Measurements from ENCODE around the gene BANP. TPM values are rescaled to one million over a fixed set of nuclear protein-coding genes. Genes with fewer than 3 reads are reported as not detected.
"Not testable (repeated sequence)": the region's sequence is repeated elsewhere in the genome, so short reads cannot be mapped to it uniquely, and the experiment has no call there.

BANP gene
- total RNA-seq, 1 donor from 2014 or later, result 19.7 TPM

DNA sequence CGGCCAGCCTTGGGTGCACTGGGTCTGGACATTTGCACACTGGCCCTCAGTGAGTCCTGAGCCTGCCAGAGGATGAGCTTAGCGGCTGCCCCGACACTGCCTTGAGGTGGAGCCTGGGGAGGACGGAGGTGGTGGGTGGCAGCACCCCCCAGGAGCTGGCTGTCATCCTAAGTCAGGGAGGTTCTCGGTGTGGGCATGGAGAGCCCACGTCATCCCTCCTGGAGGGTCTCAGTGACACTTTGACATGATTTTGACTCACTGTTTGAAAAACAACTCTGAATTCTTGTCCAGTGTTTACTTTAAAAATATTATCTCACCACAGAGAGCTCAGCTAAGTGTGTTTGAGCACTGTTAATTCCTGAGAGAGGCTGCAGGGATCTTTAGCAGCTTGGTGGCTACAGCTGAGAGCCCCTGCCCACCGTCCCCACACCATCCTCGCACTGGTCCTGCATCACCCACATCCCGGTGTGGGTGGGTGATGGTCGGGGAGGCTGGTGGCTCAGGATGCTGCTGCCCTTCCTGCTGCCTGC is 63.1 kb downstream of the BANP start:
- no peak for DNase-seq (ENCODE audit: low read depth)

DNA sequence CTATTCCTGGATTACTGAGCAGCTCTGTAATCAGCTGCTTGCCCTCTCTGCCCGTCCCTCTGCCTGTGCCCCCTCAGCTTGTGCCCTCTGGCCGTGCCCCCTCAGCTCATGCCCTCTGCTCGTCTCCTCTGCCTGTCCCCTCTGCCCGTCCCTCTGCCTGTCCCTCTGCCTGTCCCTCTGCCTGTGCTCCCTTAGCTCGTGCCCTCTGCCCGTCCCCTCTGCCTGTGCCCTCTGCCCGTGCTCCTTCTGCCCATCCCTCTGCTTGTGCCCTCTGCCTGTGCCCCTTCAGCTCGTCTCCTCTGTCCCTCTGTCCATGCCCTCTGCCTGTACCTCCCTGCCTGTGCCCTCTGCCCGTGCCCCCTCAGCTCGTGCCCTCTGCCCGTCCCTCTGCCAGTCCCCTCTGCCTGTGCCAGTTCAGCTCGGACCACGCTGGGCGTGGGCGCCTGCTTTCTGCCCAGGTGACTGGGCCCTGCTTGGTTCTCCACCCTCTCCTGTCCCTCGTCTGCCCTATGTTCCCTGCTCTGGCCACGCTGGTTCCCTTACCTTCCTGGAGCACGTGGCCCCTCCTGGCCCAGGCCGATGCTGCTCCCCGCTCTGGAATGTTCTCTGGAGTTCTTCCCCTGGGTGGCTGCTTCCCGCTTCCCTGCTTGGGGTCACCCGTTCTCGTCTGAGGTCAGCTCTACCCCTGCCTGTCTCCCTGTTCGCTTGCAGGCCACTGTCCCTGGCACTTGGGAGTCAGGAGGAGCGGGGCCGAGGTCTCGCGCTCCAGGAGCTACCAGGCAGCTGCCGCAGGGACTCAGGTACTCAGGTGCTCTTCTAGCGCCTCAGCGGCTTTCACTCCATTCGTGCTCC is 63.9 kb downstream of the BANP start:
- DNase-seq (ENCODE audit: low read depth), result no peak

DNA sequence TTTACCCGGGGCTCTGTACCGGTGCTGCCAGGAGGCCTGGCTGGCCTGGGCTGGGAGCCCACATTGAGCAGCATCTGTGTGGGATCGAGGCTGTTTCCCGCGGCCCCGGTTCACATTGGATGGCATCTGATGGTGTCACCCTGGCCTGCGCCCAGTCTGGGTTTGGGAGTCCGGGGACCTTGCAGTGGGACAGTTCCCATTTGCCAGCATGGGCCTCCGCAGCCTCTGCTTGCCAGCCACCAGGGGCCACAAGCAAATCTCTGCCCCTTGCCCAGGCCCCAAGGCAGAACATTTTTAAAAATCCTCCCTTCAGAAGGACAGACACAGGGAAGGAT is 64.5 kb downstream of the BANP start:
- no peak for DNase-seq (ENCODE audit: low read depth)

DNA sequence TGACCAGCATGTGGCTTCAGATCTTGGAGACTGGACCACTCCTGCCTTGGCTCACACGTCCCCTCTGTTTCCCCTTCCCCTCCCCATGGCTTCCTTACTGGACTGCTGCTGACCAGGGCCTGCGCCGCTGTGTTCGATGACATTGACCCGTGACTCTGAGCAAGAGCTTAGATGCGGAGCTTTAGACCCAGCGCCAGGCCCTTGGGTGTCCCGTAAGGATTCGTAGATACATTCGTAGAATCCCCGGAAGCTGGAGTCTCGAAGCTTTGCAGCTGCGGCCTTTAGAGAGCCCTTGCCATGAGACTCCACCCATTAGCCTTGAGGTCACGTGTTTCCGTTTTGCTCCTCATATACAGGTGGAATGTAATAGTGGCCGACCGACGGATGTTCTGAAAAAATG is 65.2 kb downstream of the BANP start:
- DNase-seq (ENCODE audit: low read depth), result not testable (repeated sequence)

DNA sequence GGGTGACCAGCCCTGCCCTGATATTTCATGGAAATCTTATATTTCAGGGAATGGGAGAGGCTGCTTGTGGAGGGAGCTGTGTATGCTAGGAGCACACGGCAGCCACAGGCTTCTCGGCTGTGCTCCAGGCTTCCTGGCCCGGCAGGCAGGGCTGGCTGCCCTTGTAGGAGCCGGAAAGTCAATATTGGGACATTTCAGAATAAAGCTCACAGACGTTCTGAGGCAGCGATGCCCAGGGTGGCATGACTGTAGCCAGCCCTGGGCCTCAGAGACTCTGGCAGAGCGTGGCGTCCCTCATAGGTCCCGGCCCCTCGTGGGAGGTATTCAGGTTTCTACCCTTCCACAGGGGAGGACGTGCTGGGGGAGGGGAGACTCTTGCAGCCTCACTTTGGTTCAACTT is 65.7 kb downstream of the BANP start:
- DNase-seq (ENCODE audit: low read depth), result no peak

DNA sequence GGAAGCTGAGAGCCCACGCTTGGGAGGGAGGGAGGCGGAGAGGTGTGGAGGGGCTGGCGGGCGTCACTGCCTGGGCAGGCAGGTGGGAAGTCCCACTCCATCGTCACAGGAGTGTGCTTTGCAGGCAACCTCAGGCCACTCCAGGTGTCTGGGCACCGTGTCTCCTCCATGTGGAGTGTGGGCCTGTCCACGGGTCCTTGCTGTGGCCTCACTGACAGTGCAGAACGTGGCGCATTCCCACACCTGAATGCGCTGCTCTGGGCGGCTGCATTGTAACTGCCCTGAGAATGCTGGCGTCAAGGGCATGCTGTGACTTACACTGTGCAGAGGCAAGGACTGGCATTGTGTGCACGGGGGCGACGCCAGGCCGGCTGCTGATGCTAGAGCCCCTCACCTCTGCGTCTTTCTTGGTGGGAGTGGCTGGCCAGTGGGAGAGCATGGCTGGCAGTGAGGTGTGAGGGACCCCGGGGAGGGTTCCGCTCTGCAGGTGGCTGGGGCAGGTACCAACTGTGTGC is 66.4 kb downstream of the BANP start:
- no peak for DNase-seq (ENCODE audit: low read depth)

DNA sequence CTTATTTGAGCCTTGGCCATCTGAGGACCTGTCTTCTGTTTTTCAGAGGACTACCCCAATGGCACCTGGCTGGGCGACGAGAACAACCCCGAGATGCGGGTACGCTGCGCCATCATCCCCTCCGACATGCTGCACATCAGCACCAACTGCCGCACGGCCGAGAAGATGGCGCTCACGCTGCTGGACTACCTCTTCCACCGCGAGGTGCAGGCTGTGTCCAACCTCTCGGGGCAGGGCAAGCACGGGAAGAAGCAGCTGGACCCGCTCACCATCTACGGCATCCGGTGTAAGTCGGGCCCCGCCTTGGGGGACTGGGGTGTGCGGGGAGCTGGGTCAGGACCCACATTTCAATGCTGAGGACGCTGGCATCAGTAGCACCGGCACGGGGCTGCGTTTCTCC is 67.1 kb downstream of the BANP start:
- DNase-seq (ENCODE audit: low read depth), result not testable (repeated sequence)

DNA sequence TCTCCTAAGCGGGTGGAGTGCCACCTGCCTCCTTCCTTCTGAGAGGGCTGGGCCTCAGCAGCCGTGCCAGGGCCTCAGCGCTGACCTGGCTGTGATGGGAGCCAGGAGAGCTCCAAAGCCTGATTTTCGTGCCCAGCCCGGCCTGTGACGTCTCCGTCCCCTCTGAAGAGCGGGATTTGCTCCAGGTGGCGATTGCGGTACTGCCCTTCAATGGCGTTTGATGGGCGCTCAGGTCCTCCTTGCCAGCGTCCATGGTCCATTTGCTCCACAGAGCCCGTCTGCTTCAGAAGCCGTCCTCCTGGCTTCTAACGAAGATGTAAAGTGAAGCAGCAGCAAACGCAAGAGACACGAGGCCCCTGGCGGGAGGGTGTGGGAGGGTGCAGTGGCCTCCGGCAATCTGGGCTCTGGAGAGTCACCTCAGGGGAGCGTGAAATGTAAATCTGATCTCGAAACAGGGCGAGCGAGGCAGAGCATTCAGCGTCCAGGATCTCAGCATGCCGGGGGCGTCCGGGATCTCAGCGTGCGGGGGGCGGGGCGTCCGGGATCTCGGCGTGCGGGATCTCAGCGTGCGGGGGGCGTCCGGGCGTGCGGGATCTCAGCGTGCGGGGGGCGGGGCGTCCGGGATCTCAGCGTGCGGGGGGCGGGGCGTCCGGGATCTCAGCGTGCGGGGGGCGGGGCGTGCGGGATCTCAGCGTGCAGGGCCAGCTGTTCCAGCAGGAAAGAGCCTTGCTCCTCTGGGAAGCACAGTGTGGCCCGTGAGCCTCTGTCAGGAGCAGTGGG is 68.0 kb downstream of the BANP start:
- DNase-seq (ENCODE audit: low read depth), result not testable (repeated sequence)

DNA sequence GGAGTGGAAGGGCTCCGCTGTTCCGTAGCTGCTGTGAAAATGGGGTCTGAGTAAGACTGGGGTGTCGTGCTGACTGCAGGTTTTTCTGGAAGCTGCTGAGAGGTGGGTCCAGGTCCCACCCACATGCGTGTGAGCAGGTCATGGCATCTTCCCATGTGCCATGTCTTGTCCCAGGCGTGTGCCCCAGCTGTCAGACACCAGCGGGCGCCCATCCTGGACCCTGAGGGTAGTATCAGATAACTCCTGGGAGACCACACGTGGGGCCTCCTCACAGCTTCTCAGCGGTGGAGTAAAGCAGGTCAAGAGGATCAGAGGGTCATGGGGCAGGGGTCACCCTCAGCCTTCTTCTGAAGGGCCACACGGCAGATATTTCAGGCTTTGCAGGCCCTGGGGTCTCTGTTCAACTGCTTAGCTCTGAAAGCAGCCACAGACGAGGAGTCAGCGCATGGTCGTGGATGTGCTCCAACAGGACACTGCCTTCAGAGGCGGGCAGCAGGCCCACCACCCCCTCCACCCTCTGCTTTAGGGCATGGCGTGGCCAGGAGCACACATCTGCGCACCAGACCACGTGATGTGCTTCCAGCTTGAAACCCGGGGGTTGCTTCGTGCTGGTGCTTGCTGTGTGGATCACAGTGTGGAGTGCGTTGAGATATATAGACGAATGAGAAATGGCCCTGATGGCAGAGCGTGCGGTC is 68.7 kb downstream of the BANP start:
- DNase-seq (ENCODE audit: low read depth), result no peak

DNA sequence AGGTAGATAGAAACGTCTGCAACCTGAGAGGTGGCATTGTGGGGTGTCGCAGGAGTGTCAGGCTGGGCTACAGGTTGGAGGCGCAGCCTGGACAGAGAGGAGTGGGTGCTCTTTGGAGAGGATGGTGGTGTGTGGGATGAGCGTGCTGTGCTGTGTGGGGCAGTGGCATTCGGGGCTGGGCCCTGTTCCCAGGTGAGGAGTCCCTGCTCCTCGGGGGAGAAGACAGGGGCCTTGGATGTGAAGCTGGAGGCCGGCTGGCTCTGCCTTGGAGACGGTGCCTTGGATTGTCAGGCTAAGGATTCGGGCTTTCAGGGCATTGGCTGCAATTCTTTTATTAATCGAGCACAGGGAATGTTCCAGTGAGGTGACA is 69.3 kb downstream of the BANP start:
- no peak for DNase-seq (ENCODE audit: low read depth)

DNA sequence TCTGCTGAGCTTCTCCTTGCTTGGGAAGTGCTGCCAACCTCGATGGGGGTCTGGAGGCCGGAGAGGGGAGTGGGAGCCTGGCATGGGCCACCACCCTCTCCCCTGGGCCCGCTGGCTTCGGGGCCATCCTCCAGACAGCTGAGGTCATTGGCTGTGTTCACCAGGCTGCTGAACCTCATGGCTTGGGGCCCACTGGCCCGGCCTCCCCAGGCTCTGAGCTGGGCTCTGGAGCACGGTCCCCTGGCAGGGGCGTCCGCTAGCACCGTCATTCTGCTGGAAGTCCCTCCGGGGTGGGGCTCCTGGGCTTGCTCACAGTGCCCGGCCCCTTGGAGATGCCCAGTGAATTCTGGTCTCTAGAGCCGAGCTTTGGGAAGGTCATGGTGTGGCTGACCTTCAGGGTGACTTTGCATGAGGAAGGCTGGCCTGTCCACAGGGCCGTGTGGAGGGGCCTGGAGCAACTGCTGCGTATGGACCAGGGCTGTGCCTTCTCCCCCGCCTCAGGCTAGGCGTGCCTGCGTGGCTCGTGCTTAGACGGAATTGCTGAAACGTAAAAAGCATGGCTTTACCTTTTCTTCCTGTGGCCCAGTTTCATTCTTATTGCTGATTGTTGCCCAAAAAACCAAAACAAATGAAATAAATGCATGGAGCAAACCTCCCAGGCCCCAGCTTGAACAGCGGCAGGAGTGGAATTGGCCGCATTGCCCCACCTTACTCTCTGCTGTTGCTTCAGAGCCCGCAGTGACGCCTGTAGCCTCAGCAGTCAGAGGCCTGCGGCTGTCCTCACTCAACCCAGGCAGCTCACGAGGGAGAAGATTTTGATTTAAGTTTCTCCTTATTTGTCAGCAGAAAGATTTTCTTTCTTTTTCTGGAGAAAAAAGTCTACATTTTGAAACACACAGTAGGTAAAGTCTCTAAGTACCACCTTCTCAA is 70.1 kb downstream of the BANP start:
- DNase-seq (ENCODE audit: low read depth), result not testable (repeated sequence)

DNA sequence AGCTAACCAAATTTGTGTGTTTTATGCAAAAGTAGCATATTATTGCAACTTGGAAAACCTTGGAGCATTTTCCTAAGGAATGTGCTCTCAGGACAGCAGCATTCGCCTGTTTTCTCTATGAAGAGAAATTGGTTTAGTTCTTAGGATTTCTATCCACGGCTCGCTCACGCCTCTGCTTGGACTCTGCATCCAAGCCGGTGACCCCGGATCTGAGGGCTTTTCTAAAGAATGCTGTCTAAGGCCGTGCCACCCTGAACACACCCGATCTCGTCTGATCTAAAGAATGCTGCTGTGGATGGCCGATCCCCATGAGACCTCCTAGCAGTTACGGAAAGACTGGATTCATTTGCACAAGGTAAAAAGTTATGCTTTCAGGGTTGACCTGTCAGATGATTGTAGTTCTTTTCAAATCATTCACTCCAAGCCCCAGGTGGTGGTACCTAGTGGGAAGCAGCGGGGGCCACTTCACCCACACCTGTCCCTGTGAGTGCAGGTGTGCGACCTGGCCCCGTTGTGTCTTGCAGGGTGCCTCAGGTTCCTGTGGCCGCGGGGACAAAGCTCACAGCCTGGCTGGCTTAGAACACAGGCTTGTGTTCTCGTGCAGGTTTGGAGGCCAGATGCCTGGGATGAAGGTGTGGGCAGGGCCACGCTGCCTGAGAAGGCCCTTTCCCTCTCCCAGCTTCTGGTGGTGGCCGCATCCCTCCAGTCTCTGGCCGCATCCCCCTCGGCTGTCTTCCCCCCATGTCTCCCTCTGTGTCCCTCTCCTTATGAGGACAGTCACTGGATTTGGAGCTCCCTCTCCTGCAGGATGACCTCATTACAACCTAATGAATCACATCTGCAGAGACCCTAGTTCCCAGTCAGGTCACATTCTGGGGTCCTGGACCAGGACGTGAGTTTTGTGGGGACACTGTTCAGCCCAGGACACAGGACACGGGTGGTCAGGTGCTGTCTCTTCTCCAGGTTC is 71.1 kb downstream of the BANP start:
- DNase-seq (ENCODE audit: low read depth), result no peak

DNA sequence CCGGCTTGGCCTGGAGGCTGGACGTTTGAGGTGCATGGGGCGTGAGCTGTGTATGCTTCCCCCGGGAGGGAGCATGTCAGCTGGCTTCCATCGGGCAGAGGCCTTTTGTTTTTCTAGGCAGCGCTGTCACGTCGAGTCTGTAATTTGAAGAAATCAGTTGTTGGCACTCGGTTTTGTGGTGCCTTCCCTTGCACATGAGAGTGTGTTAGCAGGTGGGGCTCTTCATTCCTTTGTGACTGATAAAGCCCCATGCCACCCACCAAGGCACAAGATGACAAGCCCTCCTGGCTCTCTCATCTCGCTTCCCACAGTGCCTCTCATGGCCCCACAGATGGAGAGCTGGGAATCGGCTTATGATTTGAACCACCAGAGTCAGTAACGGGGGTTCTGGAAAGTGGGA is 72.1 kb downstream of the BANP start:
- DNase-seq (ENCODE audit: low read depth), result no peak

DNA sequence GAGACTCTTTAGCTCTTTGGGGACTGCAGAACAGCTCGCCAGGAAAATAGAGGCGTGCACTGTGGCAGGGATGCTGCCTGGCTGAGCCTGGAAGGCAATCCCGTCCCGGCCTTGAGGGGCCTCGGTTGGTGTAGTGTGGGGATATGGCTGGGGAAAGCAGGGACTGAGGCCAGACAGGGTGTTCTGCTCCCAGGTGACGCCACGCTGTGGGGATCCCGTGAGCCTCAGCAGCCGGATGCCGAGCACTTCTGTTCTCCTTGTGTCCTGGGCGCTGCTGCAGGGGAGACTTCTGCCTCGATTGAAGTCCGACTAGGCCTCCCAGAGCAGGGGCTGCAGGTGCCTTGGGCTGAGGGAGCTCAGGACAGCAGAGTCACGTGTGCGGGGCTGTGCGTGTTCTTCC is 72.6 kb downstream of the BANP start:
- no peak for DNase-seq (ENCODE audit: low read depth)

DNA sequence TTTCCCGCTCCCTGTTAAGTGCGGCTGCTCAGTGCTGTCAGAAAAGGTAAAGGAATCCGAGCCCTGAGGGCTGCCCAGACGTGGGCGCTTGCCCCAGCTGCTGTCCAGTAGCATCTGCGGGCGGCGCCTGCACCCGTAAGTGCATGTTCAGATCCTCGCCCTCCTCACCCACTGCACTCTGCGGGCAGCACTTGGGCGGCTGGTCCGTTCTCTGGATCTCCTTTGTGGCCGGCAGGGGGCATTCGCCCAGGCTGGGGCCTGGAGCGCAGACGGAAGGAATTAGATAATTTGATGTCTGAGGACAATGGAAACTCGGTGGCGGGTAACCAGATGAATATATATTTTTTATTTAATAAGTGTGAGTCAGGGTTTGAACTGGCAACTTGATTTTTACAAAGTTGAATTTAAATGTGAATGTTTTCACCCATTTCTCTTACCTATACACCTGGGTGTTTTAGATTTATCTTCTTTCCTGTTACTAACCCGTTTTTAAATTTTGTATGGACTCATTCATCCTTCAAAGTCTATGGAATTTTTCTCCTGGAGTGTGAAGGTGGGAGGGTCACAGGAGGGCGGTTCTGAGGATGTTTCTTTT is 73.4 kb downstream of the BANP start:
- DNase-seq (ENCODE audit: low read depth), result peak; percentile 56

DNA sequence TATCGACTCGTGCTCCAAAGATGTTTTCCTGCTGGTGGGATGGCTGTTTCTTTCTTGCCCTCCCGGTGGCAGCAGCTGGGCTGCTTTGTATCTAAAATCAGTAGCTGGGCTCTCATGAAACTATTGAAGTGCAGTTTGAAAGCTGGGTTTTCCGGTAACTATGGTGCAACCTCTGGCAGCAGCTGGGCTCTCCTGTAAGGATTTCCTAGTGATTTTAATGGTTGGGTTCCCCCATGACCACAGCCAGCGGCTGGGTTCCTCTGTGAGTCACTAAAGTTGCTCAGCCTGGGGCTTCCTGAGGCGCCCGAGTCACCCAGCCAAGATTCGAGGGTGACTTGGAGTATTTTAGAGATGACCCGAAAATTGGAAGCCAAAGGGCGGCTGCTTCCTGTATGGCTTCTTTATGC is 73.9 kb downstream of the BANP start:
- DNase-seq (ENCODE audit: low read depth), result peak; percentile 75

DNA sequence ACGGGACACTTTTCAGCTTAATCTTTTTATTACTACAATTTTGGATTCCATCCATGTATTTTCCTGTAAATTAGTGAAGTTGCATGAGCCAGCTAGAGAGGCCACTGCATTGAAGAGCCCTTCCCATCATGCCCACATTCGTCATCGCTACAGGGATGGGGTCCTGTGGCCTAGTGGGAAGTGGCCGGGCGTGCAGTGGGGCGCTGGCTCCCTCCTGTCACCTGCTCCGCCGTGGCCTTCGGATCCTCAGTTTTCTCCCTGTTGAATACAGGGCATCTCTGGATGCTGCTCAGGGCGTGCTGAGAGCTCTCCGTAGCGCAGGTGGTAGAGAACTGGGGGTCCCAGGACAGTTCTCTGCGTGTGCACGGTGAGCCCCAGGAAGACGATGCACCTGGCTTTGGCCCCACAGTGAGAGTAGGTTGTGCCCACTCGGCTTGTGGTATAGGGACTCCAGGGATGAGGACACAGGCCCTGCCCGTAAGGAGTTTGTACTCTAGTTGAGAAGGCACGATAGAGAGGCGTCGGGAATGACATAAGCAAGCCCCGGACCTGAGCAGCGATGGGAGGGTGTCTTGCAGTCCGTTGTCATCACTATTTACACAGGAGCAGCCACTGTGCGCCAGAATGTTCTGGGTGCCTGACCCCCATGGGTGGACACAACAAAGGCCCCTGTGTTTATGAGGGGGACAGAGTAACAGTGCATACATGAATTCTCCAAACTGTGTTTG is 74.8 kb downstream of the BANP start:
- DNase-seq (ENCODE audit: low read depth), result not testable (repeated sequence)

Data from myocyte (in vitro differentiated cells).